Subcutaneous abdominal adipose tissue (tissue), 5 donors: Measurements from ENCODE around the gene KRTAP10-1.
"Not testable (repeated sequence)": the region's sequence is repeated elsewhere in the genome, so short reads cannot be mapped to it uniquely, and the experiment has no call there.

Source experiments
- H3K27ac ChIP-seq: one replicate; pipeline ENCODE4 v1.7.0; 2013; ENCODE audit warnings: low read depth, mild to moderate bottlenecking, inconsistent platforms, low read length, moderate library complexity
- H3K27me3 ChIP-seq, 5 donors: one replicate each; pipeline ENCODE4 v1.7.0; 2013; ENCODE audit warnings: low read length in 5 of 5, inconsistent platforms in 1 of 5; ENCODE audit not compliant: control insufficient read depth in 5 of 5, insufficient read depth in 4 of 5
- H3K36me3 ChIP-seq, 5 donors: one replicate each; pipeline ENCODE4 v1.7.0; 2013; ENCODE audit warnings: low read length in 5 of 5; ENCODE audit not compliant: control insufficient read depth in 5 of 5, insufficient read depth in 5 of 5
- H3K4me1 ChIP-seq, 5 donors: one replicate each; pipeline ENCODE4 v1.7.0; 2013; ENCODE audit warnings: low read length in 5 of 5, mild to moderate bottlenecking in 3 of 5, moderate library complexity in 1 of 5; ENCODE audit not compliant: control insufficient read depth in 5 of 5, insufficient read depth in 5 of 5
- H3K4me3 ChIP-seq, 5 donors: one replicate each; pipeline ENCODE4 v1.7.0; 2013; ENCODE audit warnings: low read length in 5 of 5, low read depth in 1 of 5
- H3K9ac ChIP-seq, 5 donors: one replicate each; pipeline ENCODE4 v1.7.0; 2013; ENCODE audit warnings: low read length in 5 of 5, mild to moderate bottlenecking in 4 of 5, moderate library complexity in 3 of 5
- H3K9me3 ChIP-seq, 5 donors: one replicate each; pipeline ENCODE4 v1.7.0; 2013; ENCODE audit warnings: low read length in 5 of 5; ENCODE audit not compliant: control insufficient read depth in 5 of 5
- donor health status: healthy.
- donor health status: healthy.
- donor health status: healthy.
- donor health status: healthy.
- donor health status: healthy.

KRTAP10-1 gene

DNA sequence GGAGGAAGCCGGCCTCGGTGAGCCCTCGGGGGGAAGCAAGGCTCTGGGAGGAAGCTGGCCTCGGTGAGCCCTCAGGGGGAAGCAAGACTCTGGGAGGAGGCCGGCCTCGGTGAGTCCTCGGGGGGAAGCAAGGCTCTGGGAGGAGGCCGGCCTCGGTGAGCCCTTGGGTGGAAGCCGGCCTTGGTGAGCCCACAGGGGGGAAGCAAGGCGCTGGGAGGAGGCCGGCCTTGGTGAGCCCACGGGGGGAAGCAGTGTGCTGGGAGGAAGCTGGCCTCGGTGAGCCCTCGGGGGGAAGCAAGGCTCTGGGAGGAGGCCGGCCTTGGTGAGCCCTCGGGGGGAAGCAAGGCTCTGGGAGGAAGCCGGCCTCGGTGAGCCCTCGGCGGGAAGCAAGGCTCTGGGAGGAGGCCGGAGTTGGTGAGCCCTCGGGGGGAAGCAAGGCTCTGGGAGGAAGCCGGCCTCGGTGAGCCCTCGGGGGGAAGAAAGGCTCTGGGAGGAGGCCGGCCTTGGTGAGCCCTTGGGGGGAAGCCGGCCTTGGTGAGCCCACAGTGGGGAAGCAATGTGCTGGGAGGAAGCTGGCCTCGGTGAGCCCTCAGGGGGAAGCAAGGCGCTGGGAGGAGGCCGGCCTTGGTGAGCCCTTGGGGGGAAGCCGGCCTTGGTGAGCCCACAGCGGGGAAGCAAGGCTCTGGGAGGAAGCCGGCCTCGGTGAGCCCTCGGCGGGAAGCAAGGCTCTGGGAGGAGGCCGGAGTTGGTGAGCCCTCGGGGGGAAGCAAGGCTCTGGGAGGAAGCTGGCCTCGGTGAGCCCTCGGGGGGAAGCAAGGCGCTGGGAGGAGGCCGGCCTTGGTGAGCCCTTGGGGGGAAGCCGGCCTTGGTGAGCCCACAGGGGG, 36.7 kb downstream of the KRTAP10-1 start:
- H3K4me3 ChIP-seq, H3K4me1 ChIP-seq, H3K27ac ChIP-seq, H3K36me3 ChIP-seq, H3K9me3 ChIP-seq, H3K9ac ChIP-seq: not testable (repeated sequence)
- H3K27me3 ChIP-seq = peaks cover 0 to 17% (median 0%) of the 10 kb centered on the region in 5 donors

DNA sequence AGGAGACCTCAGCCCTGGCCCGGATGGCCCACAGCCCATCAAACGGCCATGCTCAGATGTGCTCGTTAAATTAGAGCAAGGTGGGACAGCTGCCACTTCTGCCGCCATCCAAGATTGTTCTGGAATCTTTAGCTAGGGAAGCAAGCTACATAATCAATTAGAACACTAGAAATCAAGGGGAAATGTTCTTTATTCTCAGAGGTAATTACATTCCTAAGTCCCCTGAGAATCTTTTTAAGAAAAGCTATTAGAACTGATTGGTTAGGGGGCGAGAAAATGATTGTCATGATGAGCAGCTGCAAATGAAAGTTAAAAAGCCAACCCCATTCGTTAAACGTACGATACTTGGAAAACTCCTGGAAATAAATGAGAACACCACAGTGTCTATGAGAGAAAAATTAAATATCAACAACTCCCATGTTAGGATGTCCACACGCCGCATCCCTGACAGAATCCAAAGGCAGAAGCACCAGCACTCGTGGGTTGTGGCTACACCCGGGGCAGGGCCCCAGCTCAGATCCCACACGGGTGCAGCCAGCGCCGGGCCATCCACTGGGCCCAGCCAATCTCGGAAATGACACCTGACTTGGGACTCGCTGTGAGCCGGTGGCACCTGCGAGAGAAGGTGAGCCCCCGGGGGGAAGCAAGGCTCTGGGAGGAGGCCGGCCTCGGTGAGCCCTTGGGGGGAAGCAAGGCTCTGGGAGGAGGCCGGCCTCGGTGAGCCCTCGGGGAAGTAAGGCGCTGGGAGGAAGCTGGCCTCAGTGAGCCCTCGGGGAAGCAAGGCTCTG, 37.6 kb downstream of the KRTAP10-1 start:
- Histone ChIP-seq H3K4me3 (no peak overlapping the region), H3K9me3 (no peaks in the 10 kb centered on the region), H3K36me3 (no peaks in the 10 kb centered on the region), H3K27ac (no peak overlapping the region), H3K4me1 (peaks cover under 1 to 8% (median 6%) of the 10 kb centered on the region in 5 donors), H3K27me3 (peaks cover 0 to 14% (median 0%) of the 10 kb centered on the region in 5 donors), H3K9ac (no peak overlapping the region)

GRCh38 chr21:44500111-44500510, 39.9 kb downstream of the KRTAP10-1 start:
- H3K27ac ChIP-seq = no peak overlapping the region
- H3K4me1 ChIP-seq = peaks cover 3 to 23% (median 17%) of the 10 kb centered on the region in 5 donors
- H3K4me3 ChIP-seq = no peak overlapping the region
- peaks cover 0 to 5% (median 0%) of the 10 kb centered on the region in 5 donors for H3K27me3 ChIP-seq
- H3K36me3 ChIP-seq = no peaks in the 10 kb centered on the region
- H3K9me3 ChIP-seq = no peaks in the 10 kb centered on the region
- H3K9ac ChIP-seq = no peak overlapping the region

- Histone ChIP-seq H3K4me1 (peaks cover 3 to 23% (median 17%) of the 10 kb centered on the region in 5 donors), H3K27me3 (peaks cover 0 to 5% (median 0%) of the 10 kb centered on the region in 5 donors), H3K9me3 (no peaks in the 10 kb centered on the region)
These were observed 40.4 kb downstream of the KRTAP10-1 start for GRCh38 chr21:44499631-44500030.

GRCh38 chr21:44499211-44499560, 40.8 kb downstream of the KRTAP10-1 start:
- Histone ChIP-seq H3K4me1 (peaks cover 3 to 23% (median 17%) of the 10 kb centered on the region in 5 donors), H3K4me3 (no peak overlapping the region), H3K9ac (no peak overlapping the region), H3K27me3 (peaks cover 0 to 5% (median 0%) of the 10 kb centered on the region in 5 donors), H3K9me3 (no peaks in the 10 kb centered on the region), H3K36me3 (no peaks in the 10 kb centered on the region), H3K27ac (no peak overlapping the region)

More at GRCh38 chr21:44499631-44500030, 40.4 kb downstream of the KRTAP10-1 start:
- H3K36me3 ChIP-seq = no peaks in the 10 kb centered on the region
- H3K4me3 ChIP-seq = no peak overlapping the region
- H3K9ac ChIP-seq = no peak overlapping the region
- H3K27ac ChIP-seq = no peak overlapping the region

DNA sequence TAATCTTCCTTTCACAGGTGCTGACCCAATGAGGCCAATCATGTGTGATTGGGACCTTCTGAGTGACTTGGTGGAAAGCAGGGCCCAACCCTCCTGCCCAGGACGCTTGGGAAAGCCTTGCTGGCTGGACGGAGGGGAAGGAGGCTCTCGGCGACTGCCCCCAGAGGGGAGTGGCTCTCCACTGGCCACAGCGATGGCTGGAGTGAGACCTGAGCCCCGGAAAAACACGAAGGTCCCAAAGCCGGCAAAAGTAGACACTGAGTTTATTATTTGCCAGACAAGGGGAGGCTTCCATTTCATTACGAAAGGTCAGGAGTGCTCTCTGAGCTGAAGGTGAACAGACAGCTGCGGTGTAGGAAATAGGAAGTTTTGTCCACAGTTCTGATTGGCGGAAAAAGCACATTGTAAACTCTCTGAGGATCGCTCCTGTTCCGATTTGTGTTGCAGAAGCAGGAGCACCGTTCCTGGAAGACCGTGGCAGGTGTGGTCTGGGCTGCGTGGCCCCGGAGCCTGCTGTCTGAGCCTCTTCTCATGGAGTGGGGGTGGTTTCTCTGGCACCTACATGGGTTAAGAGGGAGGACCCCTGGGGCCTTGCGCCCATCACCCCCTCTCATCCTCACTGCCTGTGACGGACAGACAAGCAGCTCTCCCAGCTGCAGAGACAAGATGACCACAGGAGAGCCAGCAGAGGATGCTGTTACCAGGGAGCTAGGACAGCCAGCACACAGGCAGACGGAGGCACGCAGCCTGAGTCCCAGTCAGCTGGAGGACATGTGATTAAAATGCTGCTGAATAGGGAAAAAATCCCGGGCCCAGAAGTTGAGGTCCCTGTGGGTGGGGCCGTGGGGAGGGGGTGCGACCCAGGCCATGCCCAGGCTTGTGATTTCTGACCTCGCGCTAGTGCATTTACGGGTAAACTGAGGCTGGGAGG, 41.5 kb downstream of the KRTAP10-1 start:
- Histone ChIP-seq H3K9ac (no peak overlapping the region), H3K9me3 (peaks cover 0 to 6% (median 0%) of the 10 kb centered on the region in 5 donors), H3K27me3 (peaks cover 0 to 5% (median 0%) of the 10 kb centered on the region in 5 donors), H3K36me3 (no peaks in the 10 kb centered on the region), H3K27ac (no peak overlapping the region), H3K4me3 (no peak overlapping the region), H3K4me1 (peaks cover 3 to 23% (median 17%) of the 10 kb centered on the region in 5 donors)

DNA sequence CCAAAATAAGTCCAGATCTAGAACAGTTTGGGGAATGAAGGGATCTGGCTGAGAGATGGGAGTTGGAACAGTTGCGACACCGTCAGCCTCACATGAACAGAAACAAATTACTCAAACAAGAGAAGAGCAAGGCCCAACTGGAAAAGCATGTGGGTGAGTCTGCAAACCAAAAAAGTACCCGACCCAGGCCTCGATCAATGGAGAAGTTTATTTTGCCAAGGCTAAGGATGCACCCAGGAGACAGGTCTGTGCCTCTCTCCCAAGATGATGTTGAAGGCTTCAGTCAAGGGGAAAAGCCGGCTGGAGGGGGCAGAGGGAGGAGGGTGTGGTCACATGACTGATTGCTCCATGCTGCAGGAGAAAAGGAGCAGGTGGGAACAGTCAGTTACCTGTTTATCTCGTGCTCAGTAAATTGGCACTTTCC, 42.3 kb downstream of the KRTAP10-1 start:
- H3K9ac ChIP-seq = peak overlapping the region in 1 of 5 donors; percentile 14
- H3K36me3 ChIP-seq = no peaks in the 10 kb centered on the region
- H3K27ac ChIP-seq = peak overlapping the region; percentile 46
- peaks cover 0 to 5% (median 0%) of the 10 kb centered on the region in 5 donors for H3K27me3 ChIP-seq
- no peak overlapping the region for H3K4me3 ChIP-seq
- H3K4me1 ChIP-seq = peaks cover 3 to 23% (median 17%) of the 10 kb centered on the region in 5 donors
- peaks cover 0 to 14% (median 8%) of the 10 kb centered on the region in 5 donors for H3K9me3 ChIP-seq

GRCh38 chr21:44496564-44497550, 43.1 kb downstream of the KRTAP10-1 start:
- peak overlapping the region; percentile 46 for H3K27ac ChIP-seq
- H3K27me3 ChIP-seq = peaks cover 0 to 2% (median 0%) of the 10 kb centered on the region in 5 donors
- peak overlapping the region in 1 of 5 donors; percentile 26 for H3K9ac ChIP-seq
- H3K4me1 ChIP-seq = peaks cover 3 to 23% (median 20%) of the 10 kb centered on the region in 5 donors
- H3K36me3 ChIP-seq = no peaks in the 10 kb centered on the region
- H3K9me3 ChIP-seq = peaks cover 0 to 16% (median 14%) of the 10 kb centered on the region in 5 donors
- H3K4me3 ChIP-seq = peak overlapping the region; percentile 4 to 40 (median 11)
